ENCODE measurements around the gene HTR6. TPM values are rescaled to one million over a fixed set of nuclear protein-coding genes. Genes with fewer than 3 reads are reported as not detected.

The HTR6 gene
- total RNA-seq, 4 donors from 2014 or later = not detected

DNA sequence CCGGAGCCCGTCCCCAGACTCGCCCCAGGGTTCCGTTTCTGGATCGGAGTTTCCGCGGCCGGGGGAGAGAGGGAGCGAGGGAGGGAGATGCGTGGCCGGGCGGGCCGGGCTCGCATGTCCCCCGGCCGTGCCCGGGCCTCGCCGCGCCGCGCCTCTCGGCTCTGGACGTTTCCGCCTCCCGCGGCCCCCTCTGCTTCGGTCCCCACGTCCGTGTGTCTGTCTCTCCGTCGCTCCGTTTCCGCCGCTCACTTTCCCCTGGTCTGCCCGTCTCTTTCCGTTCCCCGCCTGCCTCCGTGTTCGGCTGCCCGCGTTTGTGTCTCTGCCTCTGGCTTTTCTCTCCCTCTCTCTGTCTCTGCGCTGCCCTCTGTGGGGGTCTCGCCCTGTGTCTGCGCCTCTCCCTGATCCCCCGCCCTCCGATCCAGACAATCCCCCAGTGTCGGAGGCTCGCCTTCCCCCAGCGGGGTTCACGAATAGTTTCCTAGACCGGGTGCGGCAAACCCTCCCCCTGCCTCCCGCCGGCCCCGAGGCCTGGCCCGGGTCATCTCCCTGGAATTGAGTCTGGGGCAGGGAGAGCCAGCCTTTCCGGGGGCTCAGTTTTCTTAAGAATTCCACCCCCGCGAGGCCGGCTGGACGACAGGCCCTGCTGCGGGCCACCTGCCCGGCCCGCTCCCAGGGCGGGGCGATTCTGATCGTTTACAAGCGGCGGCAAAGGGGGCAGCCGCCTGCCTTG is 19.8 kb upstream of the HTR6 start:
- Histone ChIP-seq H3K4me1 (peaks cover 9 to 10% of the 10 kb centered on the region in 2 donors), H3K27ac (peak overlapping the region; percentile 77 to 85 (median 82)), H3K27me3 (peaks cover 10 to 18% (median 17%) of the 10 kb centered on the region in 3 donors), H3K9me3 (no peaks in the 10 kb centered on the region), H3K4me3 (peak overlapping the region; percentile 63 to 80 (median 68)), H3K36me3 (no peaks in the 10 kb centered on the region)
- in situ Hi-C loops (cut with MboI; ENCODE audit: low sequenced_read_pairs in 4 of 4) = no loop called here
- ATAC-seq (no peak), DNase-seq (no peak)
- TF ChIP-seq, protein P1, sequence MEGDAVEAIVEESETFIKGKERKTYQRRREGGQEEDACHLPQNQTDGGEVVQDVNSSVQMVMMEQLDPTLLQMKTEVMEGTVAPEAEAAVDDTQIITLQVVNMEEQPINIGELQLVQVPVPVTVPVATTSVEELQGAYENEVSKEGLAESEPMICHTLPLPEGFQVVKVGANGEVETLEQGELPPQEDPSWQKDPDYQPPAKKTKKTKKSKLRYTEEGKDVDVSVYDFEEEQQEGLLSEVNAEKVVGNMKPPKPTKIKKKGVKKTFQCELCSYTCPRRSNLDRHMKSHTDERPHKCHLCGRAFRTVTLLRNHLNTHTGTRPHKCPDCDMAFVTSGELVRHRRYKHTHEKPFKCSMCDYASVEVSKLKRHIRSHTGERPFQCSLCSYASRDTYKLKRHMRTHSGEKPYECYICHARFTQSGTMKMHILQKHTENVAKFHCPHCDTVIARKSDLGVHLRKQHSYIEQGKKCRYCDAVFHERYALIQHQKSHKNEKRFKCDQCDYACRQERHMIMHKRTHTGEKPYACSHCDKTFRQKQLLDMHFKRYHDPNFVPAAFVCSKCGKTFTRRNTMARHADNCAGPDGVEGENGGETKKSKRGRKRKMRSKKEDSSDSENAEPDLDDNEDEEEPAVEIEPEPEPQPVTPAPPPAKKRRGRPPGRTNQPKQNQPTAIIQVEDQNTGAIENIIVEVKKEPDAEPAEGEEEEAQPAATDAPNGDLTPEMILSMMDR (IDR thresholded peaks at IDR 0.05 in 4 of 5, conservative IDR thresholded peaks at IDR 0.05 in 1 of 5) = no peak
- TF ChIP-seq POLR2A (IDR thresholded peaks at IDR 0.05) = no peak
- intact Hi-C loops (cut with DNase I; ENCODE audit: low total_unique reads) = loop anchor here (5.0 kb wide), 1 partner anchor 48 kb away; a partner anchor contains a TSS

DNA sequence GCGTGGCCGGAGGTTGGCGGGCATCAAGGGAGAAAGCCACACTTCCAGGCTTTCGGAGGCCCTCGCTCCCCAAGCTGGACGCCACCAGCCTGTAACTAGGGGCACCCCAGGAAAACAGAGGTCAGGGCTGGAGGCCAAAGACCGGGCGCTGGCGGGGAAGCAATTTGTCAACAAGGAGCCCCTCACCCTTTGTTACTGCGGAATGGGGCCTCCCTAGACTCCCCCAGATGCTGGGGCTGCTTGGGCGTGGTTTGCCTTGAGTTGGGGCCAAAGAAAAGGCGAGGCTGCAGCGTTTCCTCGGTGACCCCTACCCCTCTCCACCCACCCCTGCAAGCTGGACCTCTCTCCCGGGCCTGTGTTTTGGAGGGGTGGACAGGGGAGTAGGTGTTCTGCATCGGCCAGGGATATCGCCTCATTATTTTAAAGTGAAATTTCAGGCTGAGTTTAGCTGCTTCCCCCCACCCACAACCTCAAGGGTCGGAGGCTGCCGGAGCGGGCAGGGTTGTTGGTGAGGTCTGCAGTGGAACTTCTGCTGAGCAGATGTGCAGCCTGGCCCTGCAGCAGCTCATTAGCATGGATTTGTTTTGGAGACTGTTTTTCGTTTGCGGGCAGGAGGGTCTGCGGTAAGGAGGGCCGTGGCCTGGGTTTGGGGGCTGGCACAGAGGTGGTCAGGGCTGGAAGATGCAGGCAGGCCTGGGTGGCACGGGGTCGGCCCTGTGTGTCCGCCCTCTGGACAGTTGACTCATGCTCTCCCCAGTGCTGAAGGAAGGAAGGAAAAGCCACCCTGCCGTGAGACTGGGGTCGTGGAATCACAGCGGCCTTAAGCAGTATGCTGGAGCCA is 19.0 kb upstream of the HTR6 start:
- Histone ChIP-seq H3K4me1 (peaks cover 8 to 12% of the 10 kb centered on the region in 2 donors), H3K9me3 (no peaks in the 10 kb centered on the region), H3K27ac (peak overlapping the region; percentile 77 to 85 (median 82)), H3K36me3 (no peaks in the 10 kb centered on the region), H3K4me3 (peak overlapping the region; percentile 63 to 80 (median 68)), H3K27me3 (peaks cover 10 to 18% (median 17%) of the 10 kb centered on the region in 3 donors)
- no peak for ATAC-seq
- DNase-seq = no peak
- in situ Hi-C loops (cut with MboI; ENCODE audit: low sequenced_read_pairs in 4 of 4) (no loop called here), intact Hi-C loops (cut with DNase I; ENCODE audit: low total_unique reads) (loop anchor here (5.0 kb wide), 1 partner anchor 48 kb away; a partner anchor contains a TSS)
- TF ChIP-seq POLR2A (IDR thresholded peaks at IDR 0.05) = no peak
- TF ChIP-seq, protein P1 (IDR thresholded peaks at IDR 0.05 in 4 of 5, conservative IDR thresholded peaks at IDR 0.05 in 1 of 5) = no peak

DNA sequence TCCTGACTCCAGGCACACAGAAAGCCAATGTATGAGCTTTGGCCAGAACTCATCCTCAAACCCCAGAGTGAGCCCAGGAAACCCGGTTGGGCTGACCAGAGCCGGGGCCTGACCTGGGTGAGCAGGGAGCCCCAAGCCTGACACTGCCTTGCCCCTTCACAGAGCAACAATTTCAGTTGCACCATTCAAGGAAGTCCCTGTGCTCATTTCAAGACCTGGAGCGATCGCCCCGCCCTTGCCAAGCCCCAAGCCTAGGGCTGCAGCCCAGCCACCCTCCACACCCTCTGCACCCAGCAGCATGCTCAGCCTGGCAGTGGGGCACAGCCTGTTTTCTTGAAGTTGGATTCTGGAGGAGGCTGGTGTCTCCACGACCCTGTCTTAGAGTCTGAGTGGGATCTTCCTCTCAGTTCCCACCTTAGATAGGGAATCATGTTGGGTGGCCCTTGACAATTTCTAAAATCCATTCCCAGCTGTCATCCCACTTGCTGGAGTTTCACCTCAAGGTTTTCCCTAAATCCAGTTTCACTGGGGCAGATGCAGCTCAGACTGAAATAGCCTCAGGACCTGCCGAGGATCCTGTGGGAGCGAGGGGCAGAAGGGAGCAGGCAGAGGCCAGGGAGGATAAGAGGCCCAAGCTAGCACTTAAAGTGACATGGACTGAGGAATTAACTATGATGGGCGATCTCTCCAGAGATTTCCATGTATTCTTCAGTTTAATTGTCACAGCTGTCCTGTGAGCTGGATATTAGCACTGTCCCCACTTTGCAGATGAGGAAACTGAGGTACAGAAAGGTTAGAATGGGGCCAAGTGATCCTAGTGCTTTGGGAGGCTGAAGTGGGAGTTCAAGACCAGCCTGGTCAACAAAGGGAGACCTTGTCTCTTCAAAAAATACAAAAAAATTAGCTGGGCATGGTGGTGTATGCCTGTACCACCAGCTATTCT is 18.0 kb upstream of the HTR6 start:
- no peak for ATAC-seq
- H3K36me3 ChIP-seq = no peaks in the 10 kb centered on the region
- DNase-seq = no peak
- peak overlapping the region; percentile 77 to 85 (median 82) for H3K27ac ChIP-seq
- H3K4me3 ChIP-seq = peak overlapping the region; percentile 63 to 80 (median 68)
- H3K9me3 ChIP-seq = no peaks in the 10 kb centered on the region
- in situ Hi-C loops (cut with MboI; ENCODE audit: low sequenced_read_pairs in 4 of 4) (no loop called here), intact Hi-C loops (cut with DNase I; ENCODE audit: low total_unique reads) (loop anchor here (5.0 kb wide), 1 partner anchor 49 kb away; a partner anchor contains a TSS)
- peaks cover 5 to 20% of the 10 kb centered on the region in 2 donors for H3K4me1 ChIP-seq
- H3K27me3 ChIP-seq = peaks cover 10 to 18% (median 17%) of the 10 kb centered on the region in 3 donors
- TF ChIP-seq, protein P1 (IDR thresholded peaks at IDR 0.05 in 4 of 5, conservative IDR thresholded peaks at IDR 0.05 in 1 of 5) = no peak
- no peak for TF ChIP-seq POLR2A (IDR thresholded peaks at IDR 0.05)

DNA sequence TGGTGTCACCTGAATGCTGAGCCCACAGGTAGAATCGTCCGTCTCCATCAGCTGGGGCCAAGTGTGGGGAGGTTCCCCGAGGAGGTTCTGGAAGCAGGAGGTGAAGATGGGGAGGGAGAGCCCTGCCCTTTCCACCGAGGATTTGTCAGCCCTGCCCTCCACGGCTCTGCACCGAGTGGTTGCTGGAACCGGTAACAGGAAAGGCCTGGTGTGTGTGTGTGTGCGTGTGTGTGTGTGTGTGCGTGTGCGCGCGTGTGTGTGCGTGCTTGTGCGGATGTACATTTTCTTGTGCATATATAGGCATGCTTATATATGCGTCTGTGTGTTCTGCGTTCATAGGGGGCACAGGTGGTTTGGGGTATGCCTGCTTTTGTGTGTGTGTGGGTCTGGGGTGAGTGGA is 17.0 kb upstream of the HTR6 start:
- intact Hi-C loops (cut with DNase I; ENCODE audit: low total_unique reads) = loop anchor here (5.0 kb wide), 1 partner anchor 50 kb away; a partner anchor contains a TSS
- Histone ChIP-seq H3K4me3 (no peak overlapping the region), H3K36me3 (no peaks in the 10 kb centered on the region), H3K27ac (peak overlapping the region; percentile 77 to 85 (median 82)), H3K27me3 (peaks cover 10 to 18% (median 16%) of the 10 kb centered on the region in 3 donors), H3K4me1 (peaks cover 5 to 24% of the 10 kb centered on the region in 2 donors), H3K9me3 (no peaks in the 10 kb centered on the region)
- ATAC-seq (no peak), DNase-seq (no peak)
- in situ Hi-C loops (cut with MboI; ENCODE audit: low sequenced_read_pairs in 4 of 4) = no loop called here
- TF ChIP-seq, protein P1 (IDR thresholded peaks at IDR 0.05 in 4 of 5, conservative IDR thresholded peaks at IDR 0.05 in 1 of 5) = no peak
- TF ChIP-seq POLR2A (IDR thresholded peaks at IDR 0.05) = peak; percentile 10 to 15

Measured in gastrocnemius medialis (tissue), 4 donors.